ENCODE data around the gene GPR161.
A peak's percentile ranks its signal among the peaks of the same experiment; 100 is the strongest.
"Not testable (repeated sequence)": the region's sequence is repeated elsewhere in the genome, so short reads cannot be mapped to it uniquely, and the experiment has no call there.

GPR161 gene
- 0.56 reads per million for total RNA-seq

- no peak for DNase-seq
Measured at GRCh38 chr1:168136709-168137514, at the start of gene GPR161. Gene GPR161 (minus strand): TSS chr1:168136930. CDS start chr1:168104850, 32,080 bp downstream.

GRCh38 chr1:168181063-168181720 is 44.5 kb upstream of the GPR161 start:
- DNase-seq = not testable (repeated sequence)

GRCh38 chr1:168180148-168180524 is 43.4 kb upstream of the GPR161 start:
- no peak for DNase-seq

- no peak for DNase-seq
Measured at GRCh38 chr1:168179438-168180147, 42.9 kb upstream of the GPR161 start.

GRCh38 chr1:168178638-168179437 is 42.1 kb upstream of the GPR161 start, which contains the start of gene TIPRL:
Gene TIPRL (plus strand): TSS chr1:168178962. CDS start chr1:168179078, 116 bp downstream.
- DNase-seq = peak; percentile 90

GRCh38 chr1:168178227-168178637 is 41.5 kb upstream of the GPR161 start:
- no peak for DNase-seq

GRCh38 chr1:168172250-168172915 is 35.7 kb upstream of the GPR161 start:
- DNase-seq = no peak

- DNase-seq = no peak
Measured at GRCh38 chr1:168170564-168171508, 34.1 kb upstream of the GPR161 start.

GRCh38 chr1:168167806-168168205 is 31.1 kb upstream of the GPR161 start:
- DNase-seq = no peak

GRCh38 chr1:168164771-168165170 is 28.0 kb upstream of the GPR161 start:
- DNase-seq = no peak

GRCh38 chr1:168163670-168164069 is 26.9 kb upstream of the GPR161 start:
- no peak for DNase-seq

- no peak for DNase-seq
Measured at GRCh38 chr1:168161459-168161858, 24.7 kb upstream of the GPR161 start.

GRCh38 chr1:168159979-168160378 is 23.2 kb upstream of the GPR161 start:
- DNase-seq = no peak

- no peak for DNase-seq
Measured at GRCh38 chr1:168159251-168159650, 22.5 kb upstream of the GPR161 start.

- DNase-seq = no peak
Measured at GRCh38 chr1:168157638-168158037, 20.9 kb upstream of the GPR161 start.

GRCh38 chr1:168155910-168156309 is 19.2 kb upstream of the GPR161 start:
- no peak for DNase-seq

- not testable (repeated sequence) for DNase-seq
Measured at GRCh38 chr1:168154707-168155106, 18.0 kb upstream of the GPR161 start.

GRCh38 chr1:168151935-168152334 is 15.2 kb upstream of the GPR161 start:
- DNase-seq = no peak

GRCh38 chr1:168150283-168150682 is 13.6 kb upstream of the GPR161 start:
- no peak for DNase-seq

GRCh38 chr1:168148916-168149315 is 12.2 kb upstream of the GPR161 start:
- DNase-seq = no peak

- no peak for DNase-seq
Measured at GRCh38 chr1:168146626-168147025, 9.9 kb upstream of the GPR161 start.
